Subcutaneous adipose tissue (tissue), 4 donors: ENCODE data around the gene SNRPB2. TPM values are rescaled to one million over a fixed set of nuclear protein-coding genes. Genes with fewer than 3 reads are reported as not detected.

Experiments used
- total RNA-seq, 4 donors: library from RNA; depleted of rRNA; stranded (reverse); fragments of >200 nt; gene quantifications; one replicate each; pipeline ENCODE4 v1.1.0, GENCODE V29; 2016
- TF ChIP-seq, protein P1 (sequence below): fragments of 450-650 bp; IDR thresholded peaks from one replicate; pipeline ENCODE4 v1.5.1; 2016; ENCODE audit warnings: low read depth, mild to moderate bottlenecking, control low read depth, antibody characterized with exemption, moderate library complexity

SNRPB2 gene
- total RNA-seq, 4 donors from 2014 or later: 12.6 to 33.9 (median 30.7) TPM

DNA sequence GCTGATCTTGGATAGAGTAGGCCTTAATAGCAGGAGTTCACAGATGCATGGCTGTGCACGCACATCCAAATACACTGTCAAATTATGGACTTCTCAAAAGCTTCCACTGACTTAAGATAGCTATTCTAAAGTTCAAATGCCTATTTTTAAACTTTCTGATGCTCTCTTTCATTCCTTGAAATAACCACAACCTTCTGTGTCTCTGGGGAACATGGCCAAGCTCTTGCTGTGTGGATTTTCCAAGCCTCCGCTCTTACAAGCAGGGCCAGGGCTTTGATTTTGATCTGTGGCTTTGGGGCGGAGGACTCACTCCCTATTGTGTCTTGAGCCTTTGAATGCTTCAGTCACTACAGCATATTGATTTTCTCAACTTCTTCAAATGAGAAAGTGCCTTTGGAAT is 35.7 kb upstream of the SNRPB2 start:
- TF ChIP-seq, protein P1, sequence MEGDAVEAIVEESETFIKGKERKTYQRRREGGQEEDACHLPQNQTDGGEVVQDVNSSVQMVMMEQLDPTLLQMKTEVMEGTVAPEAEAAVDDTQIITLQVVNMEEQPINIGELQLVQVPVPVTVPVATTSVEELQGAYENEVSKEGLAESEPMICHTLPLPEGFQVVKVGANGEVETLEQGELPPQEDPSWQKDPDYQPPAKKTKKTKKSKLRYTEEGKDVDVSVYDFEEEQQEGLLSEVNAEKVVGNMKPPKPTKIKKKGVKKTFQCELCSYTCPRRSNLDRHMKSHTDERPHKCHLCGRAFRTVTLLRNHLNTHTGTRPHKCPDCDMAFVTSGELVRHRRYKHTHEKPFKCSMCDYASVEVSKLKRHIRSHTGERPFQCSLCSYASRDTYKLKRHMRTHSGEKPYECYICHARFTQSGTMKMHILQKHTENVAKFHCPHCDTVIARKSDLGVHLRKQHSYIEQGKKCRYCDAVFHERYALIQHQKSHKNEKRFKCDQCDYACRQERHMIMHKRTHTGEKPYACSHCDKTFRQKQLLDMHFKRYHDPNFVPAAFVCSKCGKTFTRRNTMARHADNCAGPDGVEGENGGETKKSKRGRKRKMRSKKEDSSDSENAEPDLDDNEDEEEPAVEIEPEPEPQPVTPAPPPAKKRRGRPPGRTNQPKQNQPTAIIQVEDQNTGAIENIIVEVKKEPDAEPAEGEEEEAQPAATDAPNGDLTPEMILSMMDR: no peak

DNA sequence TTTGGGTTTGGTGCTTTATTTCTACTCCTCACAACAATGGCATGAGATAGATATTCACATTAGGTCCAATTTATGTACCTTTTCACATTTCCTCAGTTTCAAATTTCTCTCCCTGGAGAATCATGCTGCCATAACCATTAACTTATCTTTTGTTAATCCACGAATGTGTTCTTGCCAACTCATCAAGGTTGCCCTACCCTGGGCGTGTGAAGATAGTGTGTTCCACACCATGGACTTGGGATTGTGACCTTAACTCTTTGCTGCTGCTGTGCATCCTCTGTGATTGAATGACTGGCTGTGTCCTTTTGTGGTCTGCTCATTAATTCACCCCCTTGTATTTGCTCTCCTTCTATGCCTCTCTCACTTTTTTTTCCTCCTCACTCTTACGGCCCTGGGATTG is 34.2 kb upstream of the SNRPB2 start:
- TF ChIP-seq, protein P1: no peak

DNA sequence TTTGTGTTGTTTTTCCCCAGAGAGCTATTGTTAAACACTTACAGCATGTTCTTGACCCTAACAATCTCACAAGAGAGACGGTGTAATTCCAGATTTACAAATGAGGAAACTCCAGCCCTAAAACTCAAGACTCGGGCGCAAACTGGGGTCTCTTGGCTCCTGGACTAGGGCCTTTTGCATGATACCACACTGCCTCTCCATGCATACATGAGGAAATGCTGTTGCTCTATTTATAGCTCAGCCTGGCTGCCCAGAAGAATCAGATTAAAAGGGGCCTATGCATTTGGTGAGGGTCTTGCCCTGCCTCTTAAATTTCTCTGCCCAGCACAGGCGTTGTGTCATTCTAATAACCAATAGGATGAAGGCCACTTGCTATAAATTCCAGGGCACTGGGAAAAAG is 30.5 kb upstream of the SNRPB2 start:
- TF ChIP-seq, protein P1: no peak

DNA sequence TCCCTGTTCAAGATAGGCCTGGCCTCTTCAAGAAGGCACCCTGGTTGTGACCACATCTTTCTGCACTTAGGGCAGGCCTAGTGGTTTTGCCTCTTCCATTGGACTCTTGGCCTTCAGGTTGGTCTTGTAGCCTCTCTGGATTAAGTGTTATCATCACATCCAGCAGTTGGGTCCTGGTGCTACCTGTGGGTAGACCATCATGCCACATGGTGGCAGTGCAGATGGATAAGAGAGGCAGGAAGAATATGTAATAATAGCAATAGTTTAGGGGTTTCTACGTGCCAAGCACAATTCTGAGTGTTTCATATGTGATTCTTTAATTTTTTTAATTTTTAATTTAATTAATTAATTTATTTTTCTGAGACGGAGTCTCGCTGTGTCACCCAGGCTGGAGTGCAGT is 28.5 kb upstream of the SNRPB2 start:
- TF ChIP-seq, protein P1: no peak

DNA sequence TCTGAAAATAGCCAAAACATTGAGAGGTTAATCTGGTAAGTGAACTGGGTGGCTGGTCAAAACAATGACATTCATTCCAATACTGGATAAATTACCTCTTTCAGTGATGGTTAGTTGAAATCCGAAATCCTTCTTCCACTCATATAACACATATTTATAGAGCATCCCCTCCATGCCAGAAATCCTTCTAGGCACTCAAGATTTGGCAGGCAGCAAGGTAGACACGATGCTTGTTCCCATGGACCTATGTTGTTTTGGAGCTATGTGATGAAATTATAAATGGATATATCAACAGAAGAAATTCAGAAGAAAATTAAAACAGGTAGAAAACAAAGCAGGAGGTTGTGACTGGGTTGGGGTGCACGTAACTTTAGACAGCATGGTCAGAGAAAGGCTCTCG is 26.3 kb upstream of the SNRPB2 start:
- TF ChIP-seq, protein P1: no peak

DNA sequence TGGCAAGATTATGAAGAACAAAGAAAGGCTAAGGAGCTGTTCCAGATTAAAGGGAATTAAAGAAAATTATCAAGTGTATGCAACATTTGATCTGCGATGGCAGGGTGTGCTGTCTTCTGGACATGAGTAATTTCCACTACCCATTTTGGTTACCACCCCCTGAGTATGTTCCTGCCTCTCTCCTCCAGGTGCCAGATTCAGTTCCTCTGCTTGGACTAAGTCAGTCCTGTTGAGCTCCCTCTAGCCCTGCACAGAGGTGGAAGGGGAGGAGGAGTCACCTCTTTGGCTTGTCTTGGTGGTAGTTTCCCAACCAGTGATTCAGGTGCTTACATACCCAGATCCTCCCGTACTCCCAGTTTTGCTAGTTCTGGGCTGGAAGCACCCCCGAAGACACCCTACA is 22.2 kb upstream of the SNRPB2 start:
- TF ChIP-seq, protein P1: no peak

DNA sequence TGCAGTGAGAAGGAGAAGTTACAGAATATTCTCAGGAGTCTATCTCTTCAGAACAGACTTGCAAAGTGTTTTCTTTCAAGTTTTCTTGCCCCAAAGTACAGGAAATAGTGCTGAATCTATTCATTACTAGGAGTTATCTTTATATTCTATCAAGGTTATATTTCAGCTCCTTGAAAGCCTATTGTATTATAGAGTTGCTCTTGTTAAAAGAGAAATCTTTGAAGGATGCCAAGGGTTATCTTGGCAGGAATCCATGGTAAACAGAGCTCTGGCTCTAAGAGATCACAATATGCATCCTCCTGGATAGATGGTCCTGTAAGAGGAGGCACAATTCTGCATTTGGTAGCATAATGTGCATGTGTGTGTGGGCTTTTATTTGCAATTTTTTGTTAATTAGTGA is 21.2 kb upstream of the SNRPB2 start:
- TF ChIP-seq, protein P1: no peak
